GM18505 (cell line): ENCODE results near the gene SEPTIN2.
"Not testable (repeated sequence)": the region's sequence is repeated elsewhere in the genome, so short reads cannot be mapped to it uniquely, and the experiment has no call there.

Experiments
- ATAC-seq: cut with Tn5 transposase; IDR thresholded peaks from one replicate; pipeline ENCODE4 v1.9.1; 2021; ENCODE audit not compliant: unreplicated experiment
- POLR2A ChIP-seq: IDR thresholded peaks from 4 replicates; pipeline ENCODE4 v1.6.1; 2011; ENCODE audit warnings: borderline replicate concordance; ENCODE audit not compliant: insufficient read depth, insufficient read length; ENCODE audit errors: extremely low read depth

SEPTIN2 gene

DNA sequence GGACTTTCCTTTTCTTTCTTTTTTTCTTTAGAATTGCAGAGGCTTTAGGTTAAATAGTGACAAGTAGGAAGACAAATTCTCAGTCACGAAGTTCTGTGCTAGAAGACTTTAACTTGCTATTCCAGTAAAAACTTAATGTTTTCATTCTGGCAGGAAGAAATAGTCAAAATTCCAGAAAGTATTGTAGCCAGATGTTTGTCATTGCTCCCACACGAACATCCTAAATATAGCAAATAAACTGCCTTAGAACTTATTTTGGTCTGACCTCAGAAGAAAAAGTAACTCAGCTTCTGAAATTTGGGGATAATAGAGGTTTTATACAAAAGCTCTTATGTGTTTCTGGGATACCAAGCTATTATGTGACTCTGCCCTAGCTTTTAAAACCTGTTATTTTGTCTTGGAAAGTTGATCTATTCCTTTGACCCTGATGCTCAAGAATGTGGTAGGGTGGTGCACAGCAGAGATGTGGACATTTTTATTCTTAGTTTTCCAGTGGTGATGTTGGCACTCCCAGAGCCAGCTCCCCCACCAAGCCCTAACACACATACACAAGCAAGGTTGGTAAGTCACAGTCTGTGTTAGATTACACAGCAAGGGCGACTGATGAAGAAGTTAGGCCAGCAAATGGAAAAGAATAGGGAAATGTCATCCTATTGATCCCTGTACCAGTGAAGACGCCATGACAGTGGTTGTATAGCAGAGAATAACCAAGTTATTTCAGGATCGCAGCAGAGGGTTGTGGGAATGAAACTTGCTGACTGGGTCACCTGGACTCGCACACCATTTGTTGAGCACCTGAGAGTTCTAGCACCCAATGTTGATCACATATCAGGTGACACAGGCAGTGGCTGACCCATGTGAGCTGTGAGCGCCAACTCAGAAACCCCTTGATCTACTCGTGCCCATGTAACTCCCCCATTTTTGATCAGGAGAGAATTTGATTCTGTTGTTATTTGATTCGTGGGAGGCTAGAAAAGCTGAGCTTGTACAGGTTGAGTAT, 64.1 kb downstream of the SEPTIN2 start:
- no peak for ATAC-seq

DNA sequence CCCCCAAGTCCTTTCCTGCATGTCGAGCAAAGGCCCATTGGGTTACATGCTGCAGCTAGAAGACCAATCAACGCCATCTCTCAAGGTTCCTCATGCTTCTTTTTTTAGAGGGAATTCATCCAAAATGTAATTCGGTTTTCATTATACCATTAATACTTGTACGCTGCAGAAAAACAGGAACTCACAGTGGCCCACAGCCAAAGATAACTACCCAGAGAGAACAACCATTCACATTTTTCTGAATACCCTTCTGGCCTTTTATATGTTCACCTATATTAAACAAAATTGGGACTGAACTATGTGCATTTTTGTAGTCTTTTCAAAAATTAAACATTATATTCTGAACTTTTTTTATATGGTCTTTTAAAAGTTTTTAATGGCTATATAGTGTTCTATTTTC, 66.1 kb downstream of the SEPTIN2 start:
- ATAC-seq = no peak

More for the DNA sequence above, 64.1 kb downstream of the SEPTIN2 start:
- TF ChIP-seq POLR2A = no peak

DNA sequence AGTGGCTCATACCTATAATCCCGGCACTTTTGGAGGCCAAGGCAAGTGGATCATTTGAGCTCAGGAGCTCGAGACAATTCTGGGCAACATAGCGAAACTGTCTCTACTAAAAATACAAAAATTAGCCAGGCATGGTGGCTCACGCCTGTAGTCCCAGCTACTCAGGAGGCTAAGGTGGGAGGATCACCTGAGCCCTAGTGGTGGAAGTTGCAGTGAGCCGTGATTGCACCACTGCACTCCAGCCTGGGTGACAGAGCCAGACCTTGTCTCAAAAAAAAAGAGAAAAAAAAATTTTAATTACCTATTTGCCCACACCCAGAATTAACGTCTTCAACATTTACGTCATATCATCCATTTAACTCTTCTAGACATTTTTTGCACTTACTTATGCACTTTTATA, 69.7 kb downstream of the SEPTIN2 start:
- ATAC-seq = not testable (repeated sequence)

More for the DNA sequence above, 66.1 kb downstream of the SEPTIN2 start:
- no peak for TF ChIP-seq POLR2A

DNA sequence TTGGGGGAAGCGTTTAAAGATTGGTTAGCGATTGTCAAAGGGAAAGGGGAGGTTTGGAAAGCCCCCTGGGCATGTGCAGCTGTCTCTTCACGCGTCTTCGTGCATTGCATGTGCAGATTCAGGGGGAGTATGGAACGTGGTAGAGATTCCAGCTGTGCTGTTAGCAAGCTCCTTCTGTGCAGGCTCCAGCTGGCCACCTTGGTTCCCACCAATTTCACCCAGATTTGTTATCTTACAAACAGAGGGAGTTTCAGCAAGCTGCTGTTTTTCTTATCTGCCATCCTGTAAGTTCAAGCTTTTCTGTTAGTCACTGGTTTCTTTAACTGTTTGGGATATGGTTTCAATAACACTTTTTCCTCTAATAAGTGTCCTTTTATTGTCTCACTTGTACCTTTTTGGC, 70.8 kb downstream of the SEPTIN2 start:
- TF ChIP-seq POLR2A = no peak
- ATAC-seq = no peak

DNA sequence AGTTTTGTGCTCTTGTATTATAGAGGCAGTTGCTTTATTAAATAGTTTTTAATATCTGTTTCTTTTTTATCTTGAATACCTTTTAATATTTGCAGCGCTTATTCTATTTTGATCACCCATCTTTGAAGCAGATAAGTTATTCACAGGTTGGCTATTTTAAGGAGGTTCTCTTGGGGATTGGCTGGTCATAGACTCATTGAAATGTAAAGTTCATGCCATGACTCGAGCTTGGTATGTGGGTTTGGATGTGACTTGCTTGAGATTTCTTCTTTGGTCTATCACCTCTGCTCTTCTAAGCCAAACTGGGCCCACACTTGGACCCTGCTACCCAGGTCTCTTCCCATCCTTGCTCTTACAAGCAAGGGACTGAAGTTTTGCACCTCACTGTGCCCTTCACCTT, 74.0 kb downstream of the SEPTIN2 start:
- TF ChIP-seq POLR2A = no peak
- no peak for ATAC-seq

DNA sequence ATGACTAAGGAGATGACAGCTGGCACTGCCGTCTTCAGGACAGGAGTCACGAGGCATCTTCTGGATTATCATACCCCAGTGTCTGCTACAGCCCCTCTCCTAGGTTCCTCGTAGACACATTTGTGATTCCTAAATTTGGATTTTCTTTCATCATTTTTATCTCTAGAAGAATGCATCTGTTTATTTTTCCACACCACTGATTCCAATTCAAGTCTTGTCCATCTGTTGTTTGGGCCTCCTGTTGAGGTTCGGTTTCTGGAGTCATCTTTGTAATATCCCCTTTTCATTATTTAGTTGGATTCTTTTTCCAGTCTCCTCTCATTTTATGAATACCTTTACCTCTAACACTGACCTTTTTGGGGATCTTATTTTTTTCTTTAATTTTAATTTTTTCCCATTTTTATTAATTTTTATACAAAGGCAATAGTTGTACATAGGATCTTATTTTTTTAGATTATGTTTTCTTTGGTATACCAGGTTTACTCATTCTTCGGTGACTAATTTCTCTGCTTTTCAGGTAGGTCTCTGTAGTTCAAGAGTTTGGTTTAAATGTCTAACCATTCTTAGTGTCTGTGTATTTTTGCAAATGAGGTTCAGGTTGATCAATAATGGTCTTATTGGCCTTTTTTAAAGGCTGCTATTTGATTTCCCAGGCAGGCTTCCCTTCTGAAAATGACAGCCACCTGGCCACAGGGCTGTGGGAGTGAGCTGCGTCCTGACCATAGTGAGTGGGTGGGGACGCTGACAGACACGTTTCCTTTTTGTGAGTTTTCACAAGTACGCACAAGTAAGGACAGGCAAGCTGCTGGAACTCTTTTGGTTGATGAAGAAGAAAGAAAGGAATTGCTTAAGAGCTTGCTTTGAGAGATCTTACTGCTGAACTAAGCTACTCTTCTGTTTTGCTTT, 74.8 kb downstream of the SEPTIN2 start:
- no peak for ATAC-seq
- no peak for TF ChIP-seq POLR2A

DNA sequence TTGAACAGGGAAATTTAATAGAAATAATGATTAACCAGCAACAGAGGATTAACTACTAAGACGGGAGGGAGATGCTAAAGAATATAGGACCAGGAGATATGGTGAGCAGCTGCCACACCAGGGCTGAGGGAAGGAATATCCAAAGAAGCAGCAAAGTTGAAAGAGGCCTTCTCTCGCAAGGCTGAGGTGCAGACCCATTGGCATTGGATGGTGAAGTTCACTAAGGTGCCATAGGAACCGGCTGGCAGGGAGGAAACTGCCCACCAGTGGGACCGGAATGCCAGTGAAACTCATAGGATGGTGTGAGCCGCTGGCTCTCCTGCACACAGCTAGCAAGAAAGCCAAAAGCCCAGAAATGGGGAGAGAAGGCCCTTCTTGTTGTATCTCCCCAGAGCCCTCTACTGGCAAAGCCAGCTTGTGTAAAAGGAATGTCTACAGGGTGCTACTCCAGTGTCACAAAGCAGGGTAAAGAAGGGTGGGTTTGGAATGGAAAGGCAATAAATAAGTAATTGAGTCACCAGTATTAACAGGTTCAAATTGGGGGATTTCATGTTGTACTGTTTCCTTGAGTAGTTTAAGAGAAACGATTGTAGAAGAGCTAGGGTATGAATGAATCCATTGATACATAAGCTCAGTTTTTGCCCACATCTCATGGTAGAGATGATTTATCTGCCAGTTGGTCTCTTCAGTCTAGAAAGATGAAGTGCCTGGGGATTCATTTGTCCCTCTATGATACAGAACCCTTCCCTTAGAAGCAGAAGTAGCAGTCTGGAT, 76.4 kb downstream of the SEPTIN2 start:
- TF ChIP-seq POLR2A = no peak
- ATAC-seq = no peak

DNA sequence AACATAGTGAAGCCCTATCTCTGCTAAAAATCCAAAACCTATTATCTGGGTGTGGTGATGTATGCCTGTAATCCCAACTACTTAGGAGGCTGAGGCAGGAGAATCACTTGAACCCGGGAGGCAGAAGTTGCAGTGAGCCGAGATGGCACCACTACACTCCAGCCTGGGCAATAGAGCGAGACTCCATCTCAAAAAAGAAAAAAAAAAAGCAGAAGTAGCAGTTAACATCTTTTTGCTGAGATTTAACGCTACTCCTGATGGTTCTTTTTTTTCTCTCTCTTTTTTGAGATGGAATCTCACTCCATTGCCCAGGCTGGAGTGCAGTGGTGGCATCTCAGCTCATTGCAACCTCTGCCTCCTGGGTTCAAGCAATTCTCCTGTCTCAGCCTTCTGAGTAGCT, 77.0 kb downstream of the SEPTIN2 start:
- not testable (repeated sequence) for ATAC-seq

DNA sequence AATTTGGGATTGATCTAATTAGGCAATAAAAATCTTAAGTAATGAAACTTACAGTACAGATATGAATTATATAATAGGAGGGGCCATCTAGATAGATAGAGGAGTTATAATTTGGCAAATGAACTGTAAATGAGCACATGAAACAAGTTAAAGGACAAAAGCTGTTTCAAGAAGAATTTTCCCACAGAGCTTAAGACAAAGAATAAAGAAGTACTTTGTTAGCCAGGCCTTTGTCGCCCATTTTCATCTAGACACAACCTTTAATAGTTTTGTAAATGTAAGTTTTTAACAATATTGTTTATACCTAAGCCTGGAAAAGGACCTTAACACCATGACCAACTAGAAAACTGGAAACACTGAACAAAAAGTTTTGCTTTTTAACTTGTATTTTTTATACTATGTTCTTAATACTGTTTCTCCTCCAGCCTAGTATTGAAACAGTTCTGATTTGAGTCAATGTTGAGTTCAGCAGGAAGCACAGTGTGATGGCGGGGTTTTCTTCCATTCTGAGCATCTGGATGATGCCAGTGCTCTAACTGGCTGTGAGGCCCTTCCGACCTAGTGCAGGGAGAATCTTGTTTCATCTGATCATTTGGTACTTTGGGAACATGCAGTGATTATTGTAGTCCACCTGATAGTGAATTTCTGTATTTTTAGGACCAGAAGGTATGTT, 77.9 kb downstream of the SEPTIN2 start:
- no peak for TF ChIP-seq POLR2A
- no peak for ATAC-seq

DNA sequence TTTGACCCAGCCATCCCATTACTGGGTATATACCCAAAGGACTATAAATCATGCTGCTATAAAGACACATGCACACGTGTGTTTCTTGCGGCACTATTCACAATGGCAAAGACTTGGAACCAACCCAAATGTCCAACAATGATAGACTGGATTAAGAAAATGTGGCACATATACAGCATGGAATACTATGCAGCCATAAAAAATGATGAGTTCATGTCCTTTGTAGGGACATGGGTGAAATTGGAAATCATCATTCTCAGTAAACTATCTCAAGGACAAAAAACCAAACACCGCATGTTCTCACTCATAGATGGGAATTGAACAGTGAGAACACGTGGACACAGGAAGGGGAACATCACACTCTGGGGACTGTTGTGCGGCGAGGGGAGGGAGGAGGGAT, 81.1 kb downstream of the SEPTIN2 start:
- not testable (repeated sequence) for ATAC-seq

DNA sequence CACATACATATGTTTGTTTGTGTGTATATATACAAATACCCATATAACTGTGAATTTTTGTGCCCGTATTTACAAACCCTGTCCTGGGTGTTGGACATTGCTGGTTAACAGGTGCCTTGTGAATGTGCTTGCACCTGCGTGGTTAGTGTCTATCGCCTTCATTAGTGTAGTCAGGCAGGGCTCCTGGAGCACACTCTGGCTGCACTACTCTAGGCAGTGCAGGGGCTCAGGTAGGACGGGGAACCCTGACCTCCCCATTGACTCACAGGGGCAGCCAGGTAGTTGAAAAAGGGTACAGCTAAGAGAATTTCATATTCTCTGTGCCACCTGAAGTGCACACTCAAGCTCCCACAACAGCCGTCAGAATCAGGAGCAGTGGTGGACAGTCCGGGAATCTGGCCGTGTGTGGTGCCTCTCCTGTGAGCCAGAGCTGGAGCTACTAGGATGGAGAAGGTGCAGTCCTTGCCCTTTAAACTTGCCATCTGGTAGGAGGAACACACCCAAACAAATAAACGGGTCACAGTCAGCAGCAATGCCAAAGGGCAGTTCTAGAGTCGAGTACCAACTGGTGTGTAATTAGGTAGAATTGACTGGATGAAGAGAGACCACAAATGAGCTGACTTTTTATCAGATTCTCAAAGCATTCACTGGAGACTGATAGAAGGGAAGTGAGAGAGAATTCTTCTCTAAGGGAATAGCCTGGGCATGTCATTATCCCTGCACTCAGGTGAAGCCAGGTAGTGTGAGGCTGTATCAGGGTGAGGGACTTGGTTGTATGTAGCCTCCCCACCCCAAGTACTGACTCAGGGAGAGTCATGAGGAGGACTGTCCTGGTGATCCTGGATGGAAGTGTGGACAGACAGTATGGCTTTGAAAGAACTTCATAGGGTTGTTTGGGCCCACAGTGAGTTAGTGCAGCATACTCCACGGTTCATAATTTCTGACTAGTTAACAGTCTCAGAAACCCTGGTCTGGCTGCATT, 84.5 kb downstream of the SEPTIN2 start:
- ATAC-seq = no peak
- no peak for TF ChIP-seq POLR2A
